ENCODE measurements around the gene SLC9A5. TPM values are rescaled to one million over a fixed set of nuclear protein-coding genes. Genes with fewer than 3 reads are reported as not detected.
A peak's percentile ranks its signal among the peaks of the same experiment; 100 is the strongest.

Gene SLC9A5
- total and polyA plus RNA-seq, 10 donors, result 6.0 to 34.1 (median 18.2) TPM

DNA sequence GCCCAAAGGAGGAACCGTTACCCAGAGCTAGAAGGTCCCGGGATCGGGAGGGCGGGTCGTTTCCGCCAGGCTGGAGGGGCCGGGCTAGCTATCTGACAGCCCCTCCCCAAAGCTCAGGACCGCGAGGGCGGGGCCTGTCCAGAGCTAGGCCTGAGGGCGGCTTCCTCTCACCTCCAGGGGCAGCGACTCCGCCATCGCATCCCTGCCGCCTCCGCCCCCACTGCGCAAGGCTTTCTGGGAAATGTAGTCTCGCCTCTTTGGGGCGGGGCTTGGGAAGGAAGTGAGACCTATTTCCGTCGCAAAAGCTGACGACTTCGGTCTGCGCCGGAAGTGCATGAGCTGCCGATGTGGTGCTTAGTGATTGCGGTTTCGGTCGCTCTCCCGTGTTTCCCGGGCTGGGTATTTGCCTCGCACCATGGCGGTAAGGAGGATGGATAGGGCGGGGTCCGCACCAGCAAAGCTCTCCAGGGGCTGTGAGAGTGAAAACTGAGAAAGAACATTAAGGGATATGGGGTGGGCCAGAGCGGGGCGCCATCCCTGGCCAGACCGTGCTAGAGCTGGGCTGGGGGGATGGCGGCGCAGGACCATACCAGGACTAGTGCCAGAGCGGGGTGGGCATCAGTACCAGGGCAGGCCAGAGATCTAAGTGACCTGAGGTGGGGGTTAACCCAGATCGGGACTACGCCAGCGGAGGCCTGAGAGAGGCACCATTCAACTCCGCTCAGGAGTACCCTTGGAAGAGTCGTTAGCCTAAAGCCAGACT lies 21.8 kb upstream of the SLC9A5 start, which contains the start of gene TMEM208:
TMEM208 (plus strand) TSS at position 327 of the 763 bp plus-strand sequence; CDS start at position 416, 89 bp downstream.
- peak within 1 kb of the TSS; percentile 61 to 93 (median 86) for H3K27ac ChIP-seq
- peak; percentile 99 for DNase-seq
- intact Hi-C loops (cut with DNase I; ENCODE audit: low total_unique reads), result no loop called here
- peak within 1 kb of the TSS; percentile 82 to 99 (median 98) for H3K4me3 ChIP-seq
- 0 to 1% (median 1%) methylated on average over 39 to 46 of the region's 46 CpGs for WGBS, 5 donors
- H3K4me1 ChIP-seq, result peaks cover 12 to 57% (median 32%) of the 10 kb centered on the region in 6 donors
- no peaks in the 10 kb centered on the region for H3K9me3 ChIP-seq
- H3K27me3 ChIP-seq (replicated peaks in 1 of 7), result no peaks in the 10 kb centered on the region
- TF ChIP-seq POLR2AphosphoS5 (IDR thresholded peaks at IDR 0.05), result peak; percentile 97 to 98 (median 98)
- peak; percentile 21 to 99 (median 30) for TF ChIP-seq POLR2A (IDR thresholded peaks at IDR 0.05)
- TF ChIP-seq, protein P1, sequence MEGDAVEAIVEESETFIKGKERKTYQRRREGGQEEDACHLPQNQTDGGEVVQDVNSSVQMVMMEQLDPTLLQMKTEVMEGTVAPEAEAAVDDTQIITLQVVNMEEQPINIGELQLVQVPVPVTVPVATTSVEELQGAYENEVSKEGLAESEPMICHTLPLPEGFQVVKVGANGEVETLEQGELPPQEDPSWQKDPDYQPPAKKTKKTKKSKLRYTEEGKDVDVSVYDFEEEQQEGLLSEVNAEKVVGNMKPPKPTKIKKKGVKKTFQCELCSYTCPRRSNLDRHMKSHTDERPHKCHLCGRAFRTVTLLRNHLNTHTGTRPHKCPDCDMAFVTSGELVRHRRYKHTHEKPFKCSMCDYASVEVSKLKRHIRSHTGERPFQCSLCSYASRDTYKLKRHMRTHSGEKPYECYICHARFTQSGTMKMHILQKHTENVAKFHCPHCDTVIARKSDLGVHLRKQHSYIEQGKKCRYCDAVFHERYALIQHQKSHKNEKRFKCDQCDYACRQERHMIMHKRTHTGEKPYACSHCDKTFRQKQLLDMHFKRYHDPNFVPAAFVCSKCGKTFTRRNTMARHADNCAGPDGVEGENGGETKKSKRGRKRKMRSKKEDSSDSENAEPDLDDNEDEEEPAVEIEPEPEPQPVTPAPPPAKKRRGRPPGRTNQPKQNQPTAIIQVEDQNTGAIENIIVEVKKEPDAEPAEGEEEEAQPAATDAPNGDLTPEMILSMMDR (IDR thresholded peaks at IDR 0.05 in 8 of 11, conservative IDR thresholded peaks at IDR 0.05 in 3 of 11), result peak in 10 of 11 experiments; percentile 20 to 76 (median 37)
- peaks cover 5 to 47% (median 40%) of the 10 kb centered on the region in 6 donors for H3K36me3 ChIP-seq

DNA sequence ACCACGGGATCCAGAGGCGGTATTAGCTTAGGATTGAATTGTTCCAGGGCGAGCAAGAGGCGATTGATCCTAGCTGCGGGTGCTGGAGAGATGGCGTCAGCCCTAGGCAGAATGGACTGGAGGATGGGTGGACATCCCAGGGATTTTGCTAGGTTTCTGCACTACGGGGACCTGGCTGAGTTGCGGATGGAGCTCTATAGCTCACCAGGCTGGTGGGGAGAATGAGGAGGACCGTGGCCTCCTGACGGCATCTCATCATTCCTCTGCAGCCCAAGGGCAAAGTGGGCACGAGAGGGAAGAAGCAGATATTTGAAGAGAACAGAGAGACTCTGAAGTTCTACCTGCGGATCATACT lies 21.2 kb upstream of the SLC9A5 start:
- H3K4me3 ChIP-seq, result peak overlapping the region; percentile 82 to 99 (median 98)
- peak overlapping the region; percentile 61 to 93 (median 86) for H3K27ac ChIP-seq
- intact Hi-C loops (cut with DNase I; ENCODE audit: low total_unique reads), result no loop called here
- H3K9me3 ChIP-seq, result no peaks in the 10 kb centered on the region
- H3K36me3 ChIP-seq, result peaks cover 5 to 53% (median 42%) of the 10 kb centered on the region in 6 donors
- H3K27me3 ChIP-seq (replicated peaks in 1 of 7), result no peaks in the 10 kb centered on the region
- WGBS, 5 donors, result 14 to 18% (median 16%) methylated on average over 9 to 12 of the region's 12 CpGs
- peaks cover 12 to 57% (median 32%) of the 10 kb centered on the region in 6 donors for H3K4me1 ChIP-seq
- no peak for DNase-seq
- no peak for TF ChIP-seq POLR2AphosphoS5 (IDR thresholded peaks at IDR 0.05)
- TF ChIP-seq POLR2A (IDR thresholded peaks at IDR 0.05), result no peak
- TF ChIP-seq, protein P1 (IDR thresholded peaks at IDR 0.05 in 8 of 11, conservative IDR thresholded peaks at IDR 0.05 in 3 of 11), result no peak

DNA sequence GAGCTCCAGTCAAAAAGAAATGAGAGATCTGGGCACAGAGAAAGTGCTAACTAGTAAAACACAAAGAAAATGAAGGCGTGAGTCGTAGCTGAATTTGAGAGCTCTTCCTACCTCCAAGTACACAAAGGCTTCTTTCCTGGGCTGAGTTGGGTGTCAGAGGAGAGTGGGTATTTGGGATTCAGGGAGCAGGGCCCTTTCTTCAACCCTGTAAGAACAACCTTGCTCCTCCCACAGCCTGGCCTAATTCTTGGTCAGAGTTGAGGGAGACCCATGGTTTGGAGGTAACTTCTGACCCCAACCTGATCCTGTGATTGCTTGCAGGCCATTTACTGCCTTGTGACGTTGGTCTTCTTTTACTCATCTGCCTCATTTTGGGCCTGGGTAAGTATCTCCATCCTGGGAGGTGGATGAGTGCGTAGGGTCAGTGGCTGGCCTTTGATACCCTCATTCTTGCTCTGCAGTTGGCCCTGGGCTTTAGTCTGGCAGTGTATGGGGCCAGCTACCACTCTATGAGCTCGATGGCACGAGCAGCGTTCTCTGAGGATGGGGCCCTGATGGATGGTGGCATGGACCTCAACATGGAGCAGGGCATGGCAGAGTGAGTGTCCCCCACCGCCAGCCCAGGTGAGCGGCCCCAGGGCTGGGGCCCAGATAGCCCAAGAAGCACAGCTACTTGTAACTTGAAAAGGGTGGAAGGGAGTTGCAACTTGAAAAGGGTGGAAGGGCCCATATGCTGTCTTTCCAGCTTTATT lies 20.6 kb upstream of the SLC9A5 start:
- H3K27me3 ChIP-seq (replicated peaks in 1 of 7), result no peaks in the 10 kb centered on the region
- H3K36me3 ChIP-seq, result peaks cover 5 to 56% (median 48%) of the 10 kb centered on the region in 6 donors

More for the DNA sequence above, 20.6 kb upstream of the SLC9A5 start:
- no peaks in the 10 kb centered on the region for H3K9me3 ChIP-seq
- TF ChIP-seq, protein P1 (IDR thresholded peaks at IDR 0.05 in 8 of 11, conservative IDR thresholded peaks at IDR 0.05 in 3 of 11), result no peak
- no peak for TF ChIP-seq POLR2A (IDR thresholded peaks at IDR 0.05)
- peak; percentile 42 to 51 (median 51) for TF ChIP-seq POLR2AphosphoS5 (IDR thresholded peaks at IDR 0.05)
- H3K27ac ChIP-seq, result peak overlapping the region in 3 of 8 donors; percentile 85 to 93 (median 88)
- intact Hi-C loops (cut with DNase I; ENCODE audit: low total_unique reads), result no loop called here
- no peak for DNase-seq
- WGBS, 5 donors, result 83 to 86% (median 85%) methylated on average over 9 of the region's 9 CpGs
- peaks cover 12 to 57% (median 32%) of the 10 kb centered on the region in 6 donors for H3K4me1 ChIP-seq
- peak overlapping the region; percentile 82 to 99 (median 98) for H3K4me3 ChIP-seq
